Neural cell (in vitro differentiated cells): ENCODE results near the gene ZNF446. TPM values are rescaled to one million over a fixed set of nuclear protein-coding genes. Genes with fewer than 3 reads are reported as not detected.

Experiments
- H2AFZ ChIP-seq: fragments of 200-600, 300-800 bp; sonication (generic), shearing (Covaris generic); 2 replicates; pipeline ENCODE4 v1.6.0; 2014; ENCODE audit warnings: low read depth, mild to moderate bottlenecking, antibody characterized with exemption, low read length, moderate library complexity
- H3F3A ChIP-seq: fragments of 200-600 bp; shearing (Covaris generic); 2 replicates; pipeline ENCODE4 v1.6.1; 2016; ENCODE audit warnings: mild to moderate bottlenecking, moderate library complexity, mixed read lengths, antibody characterized with exemption, low read length; ENCODE audit not compliant: insufficient read depth, poor library complexity, severe bottlenecking
- H3K27ac ChIP-seq: fragments of 200-600, 300-800 bp; sonication (generic), shearing (Covaris generic); 2 replicates; pipeline ENCODE4 v1.5.1; 2014; ENCODE audit warnings: mild to moderate bottlenecking, low read length, moderate library complexity
- H3K27me3 ChIP-seq: fragments of 300-800, 200-600 bp; sonication (generic), shearing (Covaris generic); 2 replicates; pipeline ENCODE4 v1.6.0; 2014; ENCODE audit warnings: mild to moderate bottlenecking, low read depth, low read length, moderate library complexity; ENCODE audit not compliant: insufficient read depth
- H3K36me3 ChIP-seq: fragments of 300-800, 200-600 bp; sonication (generic), shearing (Covaris generic); 2 replicates; pipeline ENCODE4 v1.5.1; 2014; ENCODE audit warnings: mild to moderate bottlenecking, antibody characterized with exemption, low read length, moderate library complexity; ENCODE audit not compliant: insufficient read depth
- H3K4me2 ChIP-seq: fragments of 300-800, 200-600 bp; sonication (generic), shearing (Covaris generic); 2 replicates; pipeline ENCODE4 v1.6.0; 2014; ENCODE audit warnings: mild to moderate bottlenecking, low read length
- H3K4me3 ChIP-seq: fragments of 300-800, 200-600 bp; sonication (generic), shearing (Covaris generic); 2 replicates; pipeline ENCODE4 v1.5.1; 2014; ENCODE audit warnings: mild to moderate bottlenecking, low read length, moderate library complexity
- H3K79me2 ChIP-seq: fragments of 200-600 bp; shearing (Covaris generic); replicated peaks from 2 replicates; pipeline ENCODE4 v1.6.0; 2014; ENCODE audit warnings: mild to moderate bottlenecking, low read length, moderate library complexity; ENCODE audit not compliant: insufficient read depth
- H3K9ac ChIP-seq: fragments of 300-800, 200-600 bp; sonication (generic), shearing (Covaris generic); 2 replicates; pipeline ENCODE4 v1.6.1; 2016; ENCODE audit warnings: mild to moderate bottlenecking, low read length, mixed read lengths
- H3K9me2 ChIP-seq: fragments of 200-600 bp; shearing (Covaris generic); 2 replicates; pipeline ENCODE4 v1.6.1; 2016; ENCODE audit warnings: mild to moderate bottlenecking, low read length, mixed read lengths; ENCODE audit not compliant: insufficient read depth
- H3K9me3 ChIP-seq: fragments of 200-600, 300-800 bp; sonication (generic), shearing (Covaris generic); 2 replicates; pipeline ENCODE4 v1.6.1; 2016; ENCODE audit warnings: mild to moderate bottlenecking, mixed run types, low read length, moderate library complexity, mixed read lengths
- H4K20me1 ChIP-seq: fragments of 200-600 bp; shearing (Covaris generic); 2 replicates; pipeline ENCODE4 v1.6.1; 2016; ENCODE audit warnings: mild to moderate bottlenecking, mixed run types; ENCODE audit not compliant: insufficient read depth
- EP300 ChIP-seq: fragments of 450-650 bp; conservative IDR thresholded peaks from 2 replicates; pipeline ENCODE4 v1.6.1; 2014; ENCODE audit warnings: antibody characterized with exemption, mild to moderate bottlenecking, moderate library complexity; ENCODE audit not compliant: poor library complexity, severe bottlenecking
- EZH2 ChIP-seq: fragments of 200-600, 300-800 bp; shearing (Covaris generic), sonication (generic); IDR thresholded peaks from 2 replicates; pipeline ENCODE4 v1.6.1; 2014; ENCODE audit warnings: antibody characterized with exemption, low read length, borderline replicate concordance, mild to moderate bottlenecking; ENCODE audit not compliant: insufficient read depth, poor library complexity, severe bottlenecking
- MXI1 ChIP-seq: fragments of 450-650 bp; conservative IDR thresholded peaks from 2 replicates; pipeline ENCODE4 v1.6.1; 2014; ENCODE audit warnings: antibody characterized with exemption, mild to moderate bottlenecking; ENCODE audit not compliant: poor library complexity, severe bottlenecking
- POLR2AphosphoS5 ChIP-seq: IDR thresholded peaks from 2 replicates; pipeline ENCODE4 v1.6.1; 2012
- RAD21 ChIP-seq: fragments of 450-650 bp; conservative IDR thresholded peaks from 2 replicates; pipeline ENCODE4 v1.6.1; 2014; ENCODE audit warnings: antibody characterized with exemption, mild to moderate bottlenecking, moderate library complexity
- REST ChIP-seq: IDR thresholded peaks from 2 replicates; pipeline ENCODE4 v1.6.1; 2012; ENCODE audit warnings: borderline replicate concordance
- SMC3 ChIP-seq: fragments of 450-650 bp; conservative IDR thresholded peaks from 2 replicates; pipeline ENCODE4 v1.6.1; 2014; ENCODE audit warnings: antibody characterized with exemption, mild to moderate bottlenecking, moderate library complexity; ENCODE audit not compliant: poor library complexity
- TAF1 ChIP-seq: IDR thresholded peaks from 2 replicates; pipeline ENCODE4 v1.6.1; 2012; ENCODE audit warnings: low read depth
- polyA plus RNA-seq: library from polyadenylated mRNA; depleted of rRNA; stranded (reverse); fragments of >200 nt; gene quantifications from 2 replicates; pipeline ENCODE4 v1.2.3, GENCODE V29; 2014
- TF ChIP-seq, protein P1 (sequence below): fragments of 450-650 bp; IDR thresholded peaks from 2 replicates; pipeline ENCODE4 v1.5.1; 2014; ENCODE audit warnings: antibody characterized with exemption, mild to moderate bottlenecking, moderate library complexity; ENCODE audit not compliant: poor library complexity, severe bottlenecking

The ZNF446 gene
- polyA plus RNA-seq, 1 donor from 2014 or later: 18.2 TPM

DNA sequence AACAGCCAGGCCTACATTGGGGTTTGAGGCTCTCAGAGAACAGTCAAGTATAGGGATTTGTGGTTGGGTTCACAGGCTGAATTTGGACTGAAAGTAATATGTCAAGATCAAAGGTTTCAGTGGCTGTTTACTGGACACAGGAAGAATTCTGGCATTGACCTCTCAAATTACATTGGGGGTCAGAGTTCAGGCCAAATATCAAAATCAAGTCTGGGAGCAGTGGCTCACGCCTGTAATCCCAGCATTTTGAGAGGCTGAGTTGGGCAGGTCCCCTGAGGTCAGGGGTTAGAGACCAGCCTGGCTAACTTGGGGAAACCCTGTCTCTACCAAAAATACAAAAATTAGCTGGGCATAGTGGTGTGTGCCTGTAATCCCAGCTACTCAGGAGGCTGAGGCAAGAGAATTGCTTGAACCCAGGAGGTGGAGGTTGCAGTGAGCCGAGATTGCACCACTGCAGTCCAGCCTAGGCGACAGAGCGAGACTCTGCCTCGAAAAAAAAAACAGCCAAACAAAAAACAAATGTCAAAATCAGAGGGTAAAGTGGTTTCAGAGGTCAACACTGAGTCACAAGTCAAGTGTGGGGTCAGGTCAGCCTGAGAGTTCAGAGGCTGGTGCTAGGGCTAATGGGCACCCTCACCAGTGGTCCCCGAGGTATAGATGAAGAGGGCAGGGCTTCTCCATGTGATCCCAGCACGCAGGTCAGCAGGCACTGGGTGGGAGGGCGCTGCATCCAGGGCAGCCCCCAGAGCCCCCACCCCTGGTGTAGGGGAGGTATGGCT, 34.1 kb downstream of the ZNF446 start:
- Histone ChIP-seq H3K9me3 (no peaks in the 10 kb centered on the region), H3K79me2 (no peaks in the 10 kb centered on the region), H3K9me2 (no peaks in the 10 kb centered on the region), H4K20me1 (no peaks in the 10 kb centered on the region), H3K4me2 (no peak overlapping the region), H3F3A (no peaks in the 10 kb centered on the region), H3K27me3 (no peaks in the 10 kb centered on the region), H3K36me3 (no peaks in the 10 kb centered on the region), H3K27ac (no peak overlapping the region), H3K4me3 (no peak overlapping the region), H2AFZ (no peak overlapping the region), H3K9ac (no peak overlapping the region)
- TF ChIP-seq TAF1: no peak
- no peak for TF ChIP-seq EP300
- no peak for TF ChIP-seq RAD21
- no peak for TF ChIP-seq EZH2
- no peak for TF ChIP-seq MXI1
- TF ChIP-seq, protein P1, sequence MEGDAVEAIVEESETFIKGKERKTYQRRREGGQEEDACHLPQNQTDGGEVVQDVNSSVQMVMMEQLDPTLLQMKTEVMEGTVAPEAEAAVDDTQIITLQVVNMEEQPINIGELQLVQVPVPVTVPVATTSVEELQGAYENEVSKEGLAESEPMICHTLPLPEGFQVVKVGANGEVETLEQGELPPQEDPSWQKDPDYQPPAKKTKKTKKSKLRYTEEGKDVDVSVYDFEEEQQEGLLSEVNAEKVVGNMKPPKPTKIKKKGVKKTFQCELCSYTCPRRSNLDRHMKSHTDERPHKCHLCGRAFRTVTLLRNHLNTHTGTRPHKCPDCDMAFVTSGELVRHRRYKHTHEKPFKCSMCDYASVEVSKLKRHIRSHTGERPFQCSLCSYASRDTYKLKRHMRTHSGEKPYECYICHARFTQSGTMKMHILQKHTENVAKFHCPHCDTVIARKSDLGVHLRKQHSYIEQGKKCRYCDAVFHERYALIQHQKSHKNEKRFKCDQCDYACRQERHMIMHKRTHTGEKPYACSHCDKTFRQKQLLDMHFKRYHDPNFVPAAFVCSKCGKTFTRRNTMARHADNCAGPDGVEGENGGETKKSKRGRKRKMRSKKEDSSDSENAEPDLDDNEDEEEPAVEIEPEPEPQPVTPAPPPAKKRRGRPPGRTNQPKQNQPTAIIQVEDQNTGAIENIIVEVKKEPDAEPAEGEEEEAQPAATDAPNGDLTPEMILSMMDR: no peak
- no peak for TF ChIP-seq POLR2AphosphoS5
- TF ChIP-seq SMC3: no peak
- TF ChIP-seq REST: no peak

DNA sequence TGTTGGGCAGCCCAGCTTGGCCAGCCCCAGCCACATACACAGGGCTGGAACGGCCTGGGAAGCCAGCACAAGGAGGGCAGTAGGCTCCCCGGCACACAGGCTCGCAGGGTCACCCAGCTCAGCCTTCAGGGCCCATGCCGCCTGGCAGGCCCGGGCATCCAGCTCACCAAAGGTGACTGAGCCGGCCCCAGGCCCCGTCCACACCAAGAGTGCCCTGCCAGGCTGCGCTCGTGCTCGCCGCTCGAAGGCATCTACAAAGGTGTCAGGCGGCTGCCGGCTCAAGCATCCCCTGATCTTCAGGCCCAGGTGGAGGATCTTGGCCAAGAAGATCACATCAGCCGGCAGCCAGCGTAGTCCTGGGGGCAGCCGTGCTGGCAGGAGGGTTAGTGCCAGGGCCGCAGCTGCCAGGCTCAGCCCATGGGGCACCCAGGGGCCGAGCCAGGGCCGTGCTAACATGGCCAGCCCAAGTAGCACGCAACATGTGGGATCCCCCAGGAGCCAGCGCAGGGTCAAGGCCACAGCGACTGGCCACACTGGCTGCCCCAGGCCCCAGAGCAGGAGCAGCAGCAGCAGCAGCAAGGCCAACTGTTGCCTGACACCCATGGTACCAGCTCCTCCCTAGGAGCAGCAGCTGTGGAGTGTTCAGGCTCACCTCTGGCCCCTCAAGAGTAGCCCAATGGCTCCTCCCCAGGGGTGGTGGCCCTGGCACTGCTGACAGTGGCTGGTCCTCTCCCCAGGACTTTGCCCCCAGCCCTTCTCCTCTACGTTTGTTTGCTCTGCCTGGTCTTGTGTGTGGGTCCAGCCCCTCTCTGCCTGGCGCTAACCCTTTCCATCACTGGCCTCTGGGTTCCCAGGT, 35.4 kb downstream of the ZNF446 start, which contains the start of gene SLC27A5:
Gene SLC27A5 (minus strand): TSS at position 640 of the 856 bp plus-strand sequence. CDS start 37 bp downstream, at position 603.
- TF ChIP-seq TAF1 (no peak), EZH2 (no peak), SMC3 (no peak), EP300 (no peak), RAD21 (no peak), REST (no peak), MXI1 (no peak), POLR2AphosphoS5 (no peak)
- TF ChIP-seq, protein P1: no peak

More for the DNA sequence above, 35.4 kb downstream of the ZNF446 start, which contains the start of gene SLC27A5:
- H3K9me2 ChIP-seq: no peaks in the 10 kb centered on the region
- no peaks in the 10 kb centered on the region for H3F3A ChIP-seq
- H3K4me2 ChIP-seq: no peak within 1 kb of the TSS
- H3K4me3 ChIP-seq: no peak within 1 kb of the TSS
- no peaks in the 10 kb centered on the region for H3K9me3 ChIP-seq
- H3K79me2 ChIP-seq: no peaks in the 10 kb centered on the region
- H4K20me1 ChIP-seq: no peaks in the 10 kb centered on the region
- no peak within 1 kb of the TSS for H2AFZ ChIP-seq
- no peak within 1 kb of the TSS for H3K27ac ChIP-seq
- no peaks in the 10 kb centered on the region for H3K27me3 ChIP-seq
- H3K9ac ChIP-seq: no peak within 1 kb of the TSS
- no peaks in the 10 kb centered on the region for H3K36me3 ChIP-seq
